Measurements from ENCODE around the gene PALM. TPM values are rescaled to one million over a fixed set of nuclear protein-coding genes. Genes with fewer than 3 reads are reported as not detected.

PALM gene
- total RNA-seq, 1 donor from 2014 or later = 60.0 TPM

DNA sequence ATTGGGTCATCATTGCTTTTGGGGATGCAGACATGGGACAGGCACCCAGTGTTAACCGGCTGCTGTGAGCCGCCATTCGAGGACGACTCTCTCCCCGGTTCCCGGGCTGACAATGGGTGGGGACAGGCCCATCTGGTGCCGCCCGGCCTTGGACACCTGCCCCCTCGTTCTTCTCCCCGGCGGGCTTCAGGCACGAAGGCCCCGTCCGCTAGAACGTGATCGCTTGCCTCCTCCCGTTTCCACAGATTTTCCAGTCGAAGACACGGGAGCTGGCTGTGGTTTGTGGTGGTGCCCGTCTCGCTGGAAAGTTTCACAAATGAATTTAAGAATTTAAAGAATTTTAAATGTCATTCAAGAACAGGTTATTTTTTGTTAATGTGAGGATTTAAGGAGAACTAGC is 2.0 kb downstream of the PALM start:
- H3K36me3 ChIP-seq (ENCODE audit: insufficient read depth, low read length) = no peaks in the 10 kb centered on the region
- H3K79me2 ChIP-seq (ENCODE audit: insufficient read depth, low read length) = peaks cover 8% of the 10 kb centered on the region
- peaks cover 2% of the 10 kb centered on the region for H3K27me3 Mint-ChIP-seq (ENCODE audit: low read depth, unreplicated experiment)
- no peak overlapping the region for H3K27ac Mint-ChIP-seq (ENCODE audit: unreplicated experiment)
- H3K4me3 ChIP-seq (ENCODE audit: insufficient read depth, low read depth, low read length) = no peak overlapping the region
- H3K9me3 ChIP-seq (ENCODE audit: insufficient read depth, low read depth, low read length) = peaks cover 6% of the 10 kb centered on the region
- no peak for FAIRE-seq
- H3K4me1 ChIP-seq (ENCODE audit: insufficient read depth, low read length) = peaks cover 9% of the 10 kb centered on the region
- peaks cover 8% of the 10 kb centered on the region for H3K36me3 Mint-ChIP-seq (ENCODE audit: low read depth, unreplicated experiment)
- no peak overlapping the region for H2AFZ ChIP-seq (ENCODE audit: low read depth, low read length)
- H3K4me1 Mint-ChIP-seq (ENCODE audit: low read depth, unreplicated experiment) = peaks cover 2% of the 10 kb centered on the region
- H3K9me3 Mint-ChIP-seq (ENCODE audit: unreplicated experiment) = peaks cover 3% of the 10 kb centered on the region
- DNase-seq (ENCODE audit: low read depth) = peak; percentile 51
- no peak overlapping the region for H3K4me2 ChIP-seq (ENCODE audit: low read length)
- no peak overlapping the region for H3K9ac ChIP-seq (ENCODE audit: low read length)
- H3K27me3 ChIP-seq (ENCODE audit: insufficient read depth, low read length) = no peaks in the 10 kb centered on the region
- peaks cover 14% of the 10 kb centered on the region for H4K20me1 ChIP-seq (ENCODE audit: insufficient read depth, low read length)
- no peak overlapping the region for H3K27ac ChIP-seq (ENCODE audit: low read depth, low read length)
- TF ChIP-seq EZH2 (IDR thresholded peaks at IDR 0.05; ENCODE audit: insufficient read depth, low read length) = no peak
- TF ChIP-seq, protein P1, sequence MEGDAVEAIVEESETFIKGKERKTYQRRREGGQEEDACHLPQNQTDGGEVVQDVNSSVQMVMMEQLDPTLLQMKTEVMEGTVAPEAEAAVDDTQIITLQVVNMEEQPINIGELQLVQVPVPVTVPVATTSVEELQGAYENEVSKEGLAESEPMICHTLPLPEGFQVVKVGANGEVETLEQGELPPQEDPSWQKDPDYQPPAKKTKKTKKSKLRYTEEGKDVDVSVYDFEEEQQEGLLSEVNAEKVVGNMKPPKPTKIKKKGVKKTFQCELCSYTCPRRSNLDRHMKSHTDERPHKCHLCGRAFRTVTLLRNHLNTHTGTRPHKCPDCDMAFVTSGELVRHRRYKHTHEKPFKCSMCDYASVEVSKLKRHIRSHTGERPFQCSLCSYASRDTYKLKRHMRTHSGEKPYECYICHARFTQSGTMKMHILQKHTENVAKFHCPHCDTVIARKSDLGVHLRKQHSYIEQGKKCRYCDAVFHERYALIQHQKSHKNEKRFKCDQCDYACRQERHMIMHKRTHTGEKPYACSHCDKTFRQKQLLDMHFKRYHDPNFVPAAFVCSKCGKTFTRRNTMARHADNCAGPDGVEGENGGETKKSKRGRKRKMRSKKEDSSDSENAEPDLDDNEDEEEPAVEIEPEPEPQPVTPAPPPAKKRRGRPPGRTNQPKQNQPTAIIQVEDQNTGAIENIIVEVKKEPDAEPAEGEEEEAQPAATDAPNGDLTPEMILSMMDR (IDR thresholded peaks at IDR 0.05; ENCODE audit: insufficient read depth, low read depth, low read length) = no peak
- peak overlapping the region; percentile 75 for H3K4me3 Mint-ChIP-seq (ENCODE audit: unreplicated experiment)

- H3K4me2 ChIP-seq (ENCODE audit: low read length) = no peak overlapping the region
- Mint-ChIP-seq H3K27ac (ENCODE audit: unreplicated experiment) (no peak overlapping the region), H3K27me3 (ENCODE audit: low read depth, unreplicated experiment) (peaks cover 2% of the 10 kb centered on the region), H3K36me3 (ENCODE audit: low read depth, unreplicated experiment) (peaks cover 8% of the 10 kb centered on the region), H3K9me3 (ENCODE audit: unreplicated experiment) (peaks cover 5% of the 10 kb centered on the region), H3K4me3 (ENCODE audit: unreplicated experiment) (peak overlapping the region; percentile 75), H3K4me1 (ENCODE audit: low read depth, unreplicated experiment) (peaks cover 2% of the 10 kb centered on the region)
- H3K27ac ChIP-seq (ENCODE audit: low read depth, low read length) = no peak overlapping the region
- TF ChIP-seq, protein P1 (IDR thresholded peaks at IDR 0.05; ENCODE audit: insufficient read depth, low read depth, low read length) = no peak
- TF ChIP-seq EZH2 (IDR thresholded peaks at IDR 0.05; ENCODE audit: insufficient read depth, low read length) = no peak
- no peaks in the 10 kb centered on the region for H3K27me3 ChIP-seq (ENCODE audit: insufficient read depth, low read length)
- H3K9ac ChIP-seq (ENCODE audit: low read length) = no peak overlapping the region
- H3K79me2 ChIP-seq (ENCODE audit: insufficient read depth, low read length) = peaks cover 8% of the 10 kb centered on the region
- H4K20me1 ChIP-seq (ENCODE audit: insufficient read depth, low read length) = peaks cover 16% of the 10 kb centered on the region
- H3K9me3 ChIP-seq (ENCODE audit: insufficient read depth, low read depth, low read length) = peaks cover 7% of the 10 kb centered on the region
- no peaks in the 10 kb centered on the region for H3K36me3 ChIP-seq (ENCODE audit: insufficient read depth, low read length)
- no peak for DNase-seq (ENCODE audit: low read depth)
- H3K4me1 ChIP-seq (ENCODE audit: insufficient read depth, low read length) = peaks cover 9% of the 10 kb centered on the region
- H3K4me3 ChIP-seq (ENCODE audit: insufficient read depth, low read depth, low read length) = no peak overlapping the region
- no peak for FAIRE-seq
- H2AFZ ChIP-seq (ENCODE audit: low read depth, low read length) = no peak overlapping the region
These were observed 2.5 kb downstream of the PALM start for GRCh38 chr19:711254-711653.

DNA sequence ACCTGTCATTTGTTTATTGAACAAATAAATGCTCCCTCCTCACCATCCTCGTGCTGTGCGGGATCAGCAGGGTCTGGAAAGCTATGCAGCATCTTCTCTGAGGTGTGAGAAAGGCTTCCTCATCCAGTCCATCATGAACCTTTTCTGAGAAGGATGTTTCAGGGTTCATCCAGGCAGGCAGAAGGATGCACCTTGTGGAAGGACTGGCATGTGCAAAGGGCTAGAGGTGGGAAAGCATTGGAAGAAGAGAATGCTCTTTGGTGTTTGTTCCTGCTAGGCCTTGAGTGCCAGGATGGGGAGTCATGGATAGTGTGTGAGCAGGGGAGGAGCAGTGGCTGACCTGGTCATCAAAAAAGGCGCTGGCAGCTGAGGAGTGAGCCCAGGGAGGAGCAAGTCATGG is 6.6 kb downstream of the PALM start:
- Histone ChIP-seq H3K79me2 (ENCODE audit: insufficient read depth, low read length) (peaks cover 8% of the 10 kb centered on the region), H3K27ac (ENCODE audit: low read depth, low read length) (no peak overlapping the region), H3K27me3 (ENCODE audit: insufficient read depth, low read length) (no peaks in the 10 kb centered on the region), H3K9me3 (ENCODE audit: insufficient read depth, low read depth, low read length) (peaks cover 7% of the 10 kb centered on the region), H3K36me3 (ENCODE audit: insufficient read depth, low read length) (no peaks in the 10 kb centered on the region), H4K20me1 (ENCODE audit: insufficient read depth, low read length) (peaks cover 23% of the 10 kb centered on the region), H3K9ac (ENCODE audit: low read length) (no peak overlapping the region), H2AFZ (ENCODE audit: low read depth, low read length) (no peak overlapping the region), H3K4me1 (ENCODE audit: insufficient read depth, low read length) (peaks cover under 1% of the 10 kb centered on the region), H3K4me2 (ENCODE audit: low read length) (no peak overlapping the region), H3K4me3 (ENCODE audit: insufficient read depth, low read depth, low read length) (no peak overlapping the region)
- TF ChIP-seq EZH2 (IDR thresholded peaks at IDR 0.05; ENCODE audit: insufficient read depth, low read length) = no peak
- TF ChIP-seq, protein P1 (IDR thresholded peaks at IDR 0.05; ENCODE audit: insufficient read depth, low read depth, low read length) = no peak
- no peak for FAIRE-seq
- DNase-seq (ENCODE audit: low read depth) = no peak
- Mint-ChIP-seq H3K36me3 (ENCODE audit: low read depth, unreplicated experiment) (peaks cover 8% of the 10 kb centered on the region), H3K27me3 (ENCODE audit: low read depth, unreplicated experiment) (no peaks in the 10 kb centered on the region), H3K4me3 (ENCODE audit: unreplicated experiment) (no peak overlapping the region), H3K27ac (ENCODE audit: unreplicated experiment) (no peak overlapping the region), H3K4me1 (ENCODE audit: low read depth, unreplicated experiment) (peaks cover 2% of the 10 kb centered on the region), H3K9me3 (ENCODE audit: unreplicated experiment) (peaks cover 5% of the 10 kb centered on the region)
